Right lobe of liver (tissue), 6 donors: Measurements from ENCODE around the gene CEP128. TPM values are rescaled to one million over a fixed set of nuclear protein-coding genes. Genes with fewer than 3 reads are reported as not detected.

Experiments
- ATAC-seq, 4 donors: fragments of 200-7000 bp; cut with Tn5 transposase; one replicate each; pipeline ENCODE4 v1.9.1; 2020; ENCODE audit warnings: mild to moderate bottlenecking in 4 of 4, moderate library complexity in 4 of 4
- DNase-seq, 3 donors: peaks; one replicate each; pipeline ENCODE4 v3.0.0-alpha.2; 2020
- H3K27ac ChIP-seq, 3 donors: fragments of 200-600 bp; one replicate each; pipeline ENCODE4 v1.8.0; 2022
- H3K27me3 ChIP-seq, 2 donors: fragments of 200-600 bp; one replicate each; pipeline ENCODE4 v1.8.0; 2022
- H3K36me3 ChIP-seq, 4 donors: fragments of 200-600 bp; sonication (generic) in 1 of 4; one replicate each; pipeline versions ENCODE4 v1.5.1 to v1.8.0; 2017 to 2022; ENCODE audit warnings: control low read depth in 1 of 4
- H3K4me1 ChIP-seq, 4 donors: fragments of 200-600 bp; sonication (generic) in 1 of 4; one replicate each; pipeline versions ENCODE4 v1.5.1 to v1.8.0; 2017 to 2022; ENCODE audit warnings: control low read depth in 1 of 4
- H3K4me3 ChIP-seq, 3 donors: fragments of 200-600 bp; one replicate each; pipeline ENCODE4 v1.8.0; 2022
- H3K9me3 ChIP-seq, 4 donors: fragments of 200-600 bp; sonication (generic) in 1 of 4; one replicate each; pipeline versions ENCODE4 v1.5.1 to v1.8.0; 2017 to 2022; ENCODE audit warnings: control low read depth in 1 of 4
- CTCF ChIP-seq, 4 donors: fragments of 200-600 bp in 3 of 4; fragments of 450-650 bp in 1 of 4; IDR thresholded peaks; one replicate each; pipeline versions ENCODE4 v1.5.1 to v1.8.0; 2016 to 2022; ENCODE audit warnings: antibody characterized with exemption in 4 of 4, mild to moderate bottlenecking in 2 of 4
- POLR2A ChIP-seq: fragments of 450-650 bp; IDR thresholded peaks from one replicate; pipeline ENCODE4 v1.6.1; 2017; ENCODE audit warnings: antibody characterized with exemption, mild to moderate bottlenecking
- WGBS: methylation state at CpG from one replicate; pipeline ENCODE4 v1.1.6; 2018; ENCODE audit warnings: low coverage, low lambda C conversion rate; ENCODE audit not compliant: insufficient coverage; ENCODE audit errors: missing lambda C conversion rate; 5-methylcytosine and 5-hydroxymethylcytosine counted together
- intact Hi-C, 2 donors: fragments of 100-400 bp; cut with DNase I; formaldehyde crosslinking; loops; one replicate each; pipeline versions ENCODE4 v1.11.2 to v1.14.1; 2022
- total RNA-seq, 6 experiments: library from RNA; depleted of rRNA in 2 of 6; stranded (reverse); fragments of >200 nt in 2 of 6; fragmentation: NEBNext Ultra II Directional in 3 of 6; extraction: Animal tissue kit (Norgen Biotek cat#: 25700) in 3 of 6; gene quantifications; one replicate each; pipeline versions ENCODE4 v1.1.0 to v1.2.4, GENCODE V29; 2016 to 2023
- donor health status: DM: no; HTN: yes; CAD: no.
- donor health status: DM: no; HTN: no; CAD: no.
- donor health status: DM: no; HTN: no; CAD: no.
- donor health status: DM: no; HTN: yes; CAD: no.
- donor health status: DM: no; HTN: yes; CAD: no.

Gene CEP128
- total RNA-seq, 6 experiments from 2014 or later = 0.81 to 9.5 (median 1.7) TPM

DNA sequence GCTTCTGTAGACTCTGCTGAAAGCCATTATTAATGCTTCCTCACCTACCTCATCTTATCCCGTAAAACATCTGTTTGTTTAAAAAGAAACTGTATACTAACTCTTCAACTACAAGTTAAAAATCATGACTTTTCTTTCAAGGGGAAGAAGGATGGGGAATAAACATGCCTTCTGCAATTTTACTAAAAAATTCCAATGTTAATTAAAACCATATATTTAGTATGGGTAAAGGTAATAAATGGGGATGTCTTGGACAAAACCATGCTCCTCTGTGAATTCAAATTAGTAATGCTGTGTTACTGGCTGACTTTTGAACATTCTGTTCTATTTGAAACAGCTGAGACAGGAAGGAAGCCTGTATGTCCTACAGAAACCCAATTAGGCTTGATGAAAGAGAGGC, 419.1 kb downstream of the CEP128 start:
- H3K27ac ChIP-seq = no peak overlapping the region
- H3K36me3 ChIP-seq = no peaks in the 10 kb centered on the region
- no peaks in the 10 kb centered on the region for H3K27me3 ChIP-seq
- H3K4me1 ChIP-seq = no peaks in the 10 kb centered on the region
- no peak for TF ChIP-seq POLR2A
- no peak for TF ChIP-seq CTCF (IDR thresholded peaks at IDR 0.05)
- intact Hi-C loops = no loop called here
- H3K9me3 ChIP-seq = no peaks in the 10 kb centered on the region
- DNase-seq (no peak), ATAC-seq (no peak)
- no peak overlapping the region for H3K4me3 ChIP-seq
- 90% methylated on average over 1 of the region's 1 CpG for whole genome bisulfite sequencing

GRCh38 chr14:80521456-80521855, 420.1 kb downstream of the CEP128 start:
- DNase-seq (no peak), ATAC-seq (no peak)
- no peak overlapping the region for H3K4me3 ChIP-seq
- TF ChIP-seq POLR2A (no peak), CTCF (IDR thresholded peaks at IDR 0.05) (no peak)
- H3K27ac ChIP-seq = no peak overlapping the region
- no peaks in the 10 kb centered on the region for H3K9me3 ChIP-seq
- H3K36me3 ChIP-seq = no peaks in the 10 kb centered on the region
- H3K4me1 ChIP-seq = no peaks in the 10 kb centered on the region
- no peaks in the 10 kb centered on the region for H3K27me3 ChIP-seq
- WGBS = 98% methylated on average over 3 of the region's 3 CpGs
- intact Hi-C loops = no loop called here

DNA sequence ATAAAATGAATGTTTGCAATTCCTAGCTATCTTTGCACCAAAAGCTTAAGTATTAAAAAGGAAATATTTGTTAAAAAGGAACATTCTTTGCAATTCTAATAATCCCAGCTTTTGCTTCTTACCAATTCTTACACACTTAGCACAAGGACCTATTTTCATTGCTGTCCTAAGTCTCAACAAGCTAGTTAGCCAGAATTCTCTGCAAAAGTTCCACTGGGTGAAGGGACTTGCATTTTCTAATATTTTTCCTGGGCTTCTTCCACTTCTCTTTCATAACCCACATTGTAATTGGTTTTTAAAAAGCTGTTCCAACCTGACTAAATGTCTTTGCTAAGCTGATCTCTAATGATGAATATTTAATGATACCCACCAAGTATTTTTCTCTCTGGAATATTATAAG, 422.5 kb downstream of the CEP128 start:
- ATAC-seq = no peak
- intact Hi-C loops = no loop called here
- TF ChIP-seq POLR2A = no peak

DNA sequence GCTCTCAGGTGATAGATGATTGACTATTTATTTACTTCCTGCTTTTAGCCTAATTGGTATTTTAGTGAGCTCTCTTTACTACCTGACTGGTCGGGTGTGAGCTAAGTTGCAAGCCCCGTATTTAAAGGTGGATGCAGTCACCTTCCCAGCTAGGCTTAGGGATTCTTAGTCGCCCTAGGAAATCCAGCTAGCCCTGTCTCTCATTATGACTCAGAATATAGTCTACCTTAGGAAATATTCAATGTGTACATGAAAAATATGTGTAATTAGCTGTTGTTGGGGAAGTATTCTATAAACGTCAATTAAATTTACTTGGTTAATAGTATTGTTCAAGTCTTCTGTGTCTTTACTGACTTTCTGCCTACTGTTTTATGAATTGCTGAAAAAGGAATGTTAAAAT, 423.4 kb downstream of the CEP128 start:
- TF ChIP-seq POLR2A (no peak), CTCF (IDR thresholded peaks at IDR 0.05) (no peak)
- Histone ChIP-seq H3K4me1 (no peaks in the 10 kb centered on the region), H3K4me3 (no peak overlapping the region), H3K9me3 (no peaks in the 10 kb centered on the region), H3K36me3 (no peaks in the 10 kb centered on the region), H3K27ac (no peak overlapping the region), H3K27me3 (no peaks in the 10 kb centered on the region)
- DNase-seq (no peak), ATAC-seq (no peak)
- intact Hi-C loops = no loop called here
- WGBS = 65% methylated on average over 2 of the region's 4 CpGs

More for the DNA sequence above, 422.5 kb downstream of the CEP128 start:
- Histone ChIP-seq H3K9me3 (no peaks in the 10 kb centered on the region), H3K4me1 (no peaks in the 10 kb centered on the region), H3K27me3 (no peaks in the 10 kb centered on the region), H3K4me3 (no peak overlapping the region), H3K36me3 (no peaks in the 10 kb centered on the region), H3K27ac (no peak overlapping the region)
- DNase-seq = no peak

- Histone ChIP-seq H3K4me3 (no peak overlapping the region), H3K27ac (no peak overlapping the region), H3K36me3 (no peaks in the 10 kb centered on the region), H3K4me1 (no peaks in the 10 kb centered on the region), H3K27me3 (no peaks in the 10 kb centered on the region), H3K9me3 (no peaks in the 10 kb centered on the region)
- WGBS = 89% methylated on average over 3 of the region's 3 CpGs
- no peak for DNase-seq
- intact Hi-C loops = no loop called here
- TF ChIP-seq CTCF (IDR thresholded peaks at IDR 0.05) (no peak), POLR2A (no peak)
- ATAC-seq = no peak
Measured at GRCh38 chr14:80507292-80507869, 434.2 kb downstream of the CEP128 start.
